GM21515 (cell line): ENCODE data around the gene FDXR.

Experiments used
- ATAC-seq: cut with Tn5 transposase; IDR thresholded peaks from one replicate; pipeline ENCODE4 v1.9.1; 2021; ENCODE audit not compliant: unreplicated experiment

FDXR gene

GRCh38 chr17:74836691-74837467 lies 35.9 kb downstream of the FDXR start:
- ATAC-seq: no peak

GRCh38 chr17:74836191-74836590 lies 36.6 kb downstream of the FDXR start:
- ATAC-seq: no peak

- ATAC-seq: no peak
These were observed 39.1 kb downstream of the FDXR start for GRCh38 chr17:74833501-74834377.

- no peak for ATAC-seq
These were observed 40.4 kb downstream of the FDXR start for GRCh38 chr17:74832421-74832820.

GRCh38 chr17:74831444-74832146 lies 41.2 kb downstream of the FDXR start:
- no peak for ATAC-seq

GRCh38 chr17:74830861-74831260 lies 41.9 kb downstream of the FDXR start:
- no peak for ATAC-seq

- ATAC-seq: no peak
These were observed 45.0 kb downstream of the FDXR start for GRCh38 chr17:74827800-74828199.

- no peak for ATAC-seq
These were observed 46.7 kb downstream of the FDXR start for GRCh38 chr17:74825952-74826719.

- ATAC-seq: no peak
These were observed 47.7 kb downstream of the FDXR start for GRCh38 chr17:74824961-74825627.

- ATAC-seq: no peak
These were observed 49.8 kb downstream of the FDXR start for GRCh38 chr17:74822939-74823367.

GRCh38 chr17:74822335-74822938 lies 50.4 kb downstream of the FDXR start:
- no peak for ATAC-seq

- ATAC-seq: no peak
These were observed 51.0 kb downstream of the FDXR start for GRCh38 chr17:74821655-74822334.

GRCh38 chr17:74819801-74820436 lies 52.9 kb downstream of the FDXR start:
- ATAC-seq: no peak

- ATAC-seq: no peak
These were observed 54.4 kb downstream of the FDXR start for GRCh38 chr17:74818291-74818938.

- ATAC-seq: no peak
These were observed 55.7 kb downstream of the FDXR start for GRCh38 chr17:74816905-74817620.

- no peak for ATAC-seq
These were observed 57.0 kb downstream of the FDXR start for GRCh38 chr17:74815550-74816370.

GRCh38 chr17:74815067-74815466 lies 57.7 kb downstream of the FDXR start:
- no peak for ATAC-seq
